T1000 (cell line): Measurements from ENCODE around the gene PGBD5.
"Not testable (repeated sequence)": the region's sequence is repeated elsewhere in the genome, so short reads cannot be mapped to it uniquely, and the experiment has no call there.

Experiments
- DNase-seq: peaks from one replicate; lab custom pipeline; 2025; ENCODE audit warnings: mixed read lengths; lab: John Stamatoyannopoulos, UW

PGBD5 gene

GRCh38 chr1:230425252-230426091 lies 660 bp downstream of the PGBD5 start:
- DNase-seq: no peak

GRCh38 chr1:230424391-230425251 lies 1.5 kb downstream of the PGBD5 start:
- DNase-seq: no peak

- no peak for DNase-seq
These were observed 2.2 kb downstream of the PGBD5 start for GRCh38 chr1:230423951-230424350.

- no peak for DNase-seq
These were observed 2.9 kb downstream of the PGBD5 start for GRCh38 chr1:230423261-230423660.

- DNase-seq: no peak
These were observed 3.7 kb downstream of the PGBD5 start for GRCh38 chr1:230422221-230422981.

- DNase-seq: no peak
These were observed 4.7 kb downstream of the PGBD5 start for GRCh38 chr1:230421481-230421880.

GRCh38 chr1:230420372-230420771 lies 5.8 kb downstream of the PGBD5 start:
- DNase-seq: not testable (repeated sequence)

- DNase-seq: no peak
These were observed 9.7 kb downstream of the PGBD5 start for GRCh38 chr1:230416430-230416829.

GRCh38 chr1:230415405-230416132 lies 10.6 kb downstream of the PGBD5 start:
- DNase-seq: no peak

GRCh38 chr1:230414694-230415093 lies 11.4 kb downstream of the PGBD5 start:
- DNase-seq: no peak

- no peak for DNase-seq
These were observed 12.0 kb downstream of the PGBD5 start for GRCh38 chr1:230414102-230414501.

GRCh38 chr1:230413061-230413460 lies 13.1 kb downstream of the PGBD5 start:
- no peak for DNase-seq

- no peak for DNase-seq
These were observed 17.2 kb downstream of the PGBD5 start for GRCh38 chr1:230408971-230409370.

GRCh38 chr1:230407351-230407750 lies 18.8 kb downstream of the PGBD5 start:
- DNase-seq: no peak

- not testable (repeated sequence) for DNase-seq
These were observed 19.4 kb downstream of the PGBD5 start for GRCh38 chr1:230406727-230407126.

- DNase-seq: no peak
These were observed 22.7 kb downstream of the PGBD5 start for GRCh38 chr1:230403442-230403841.

GRCh38 chr1:230401763-230402294 lies 24.3 kb downstream of the PGBD5 start:
- no peak for DNase-seq

GRCh38 chr1:230401101-230401500 lies 25.0 kb downstream of the PGBD5 start:
- no peak for DNase-seq

GRCh38 chr1:230400007-230400344 lies 26.2 kb downstream of the PGBD5 start:
- DNase-seq: no peak

- no peak for DNase-seq
These were observed 26.7 kb downstream of the PGBD5 start for GRCh38 chr1:230399321-230400006.

GRCh38 chr1:230398856-230399255 lies 27.3 kb downstream of the PGBD5 start:
- no peak for DNase-seq
